ENCODE results near the gene USP44.
A peak's percentile ranks its signal among the peaks of the same experiment; 100 is the strongest.

The USP44 gene

GRCh38 chr12:95548539-95549391 is 2.5 kb downstream of the USP44 start:
- Histone ChIP-seq H3K27ac (no peak overlapping the region), H3K4me3 (no peak overlapping the region), H3K4me1 (0 out of 2 replicates have a peak, but pooled peaks cover 5% of the 10 kb centered on the region), H4K20me1 (no peaks in the 10 kb centered on the region), H3K9ac (no peak overlapping the region), H3K36me3 (no peaks in the 10 kb centered on the region), H3K4me2 (no peak overlapping the region), H3K9me3 (peaks cover 27% of the 10 kb centered on the region), H3K27me3 (no peaks in the 10 kb centered on the region)
- TF ChIP-seq Cebpa-rat (IDR thresholded peaks at IDR 0.05): no peak

GRCh38 chr12:95548056-95548538 is 3.2 kb downstream of the USP44 start:
- Histone ChIP-seq H3K9me3 (peaks cover 27% of the 10 kb centered on the region), H4K20me1 (no peaks in the 10 kb centered on the region), H3K9ac (no peak overlapping the region), H3K4me1 (0 out of 2 replicates have a peak, but pooled peaks cover 2% of the 10 kb centered on the region), H3K27ac (no peak overlapping the region), H3K36me3 (no peaks in the 10 kb centered on the region), H3K4me2 (no peak overlapping the region), H3K4me3 (no peak overlapping the region), H3K27me3 (no peaks in the 10 kb centered on the region)
- no peak for TF ChIP-seq Cebpa-rat (IDR thresholded peaks at IDR 0.05)

GRCh38 chr12:95547522-95548055 is 3.7 kb downstream of the USP44 start:
- peaks cover 27% of the 10 kb centered on the region for H3K9me3 ChIP-seq
- H3K4me1 ChIP-seq: no peaks in the 10 kb centered on the region
- H3K4me3 ChIP-seq: no peak overlapping the region
- H3K36me3 ChIP-seq: no peaks in the 10 kb centered on the region
- H3K4me2 ChIP-seq: no peak overlapping the region
- no peak for TF ChIP-seq Cebpa-rat (IDR thresholded peaks at IDR 0.05)
- no peak overlapping the region for H3K27ac ChIP-seq
- H4K20me1 ChIP-seq: no peaks in the 10 kb centered on the region
- H3K9ac ChIP-seq: no peak overlapping the region
- H3K27me3 ChIP-seq: no peaks in the 10 kb centered on the region

- Histone ChIP-seq H3K9me3 (peaks cover 27% of the 10 kb centered on the region), H3K4me1 (no peaks in the 10 kb centered on the region), H3K27ac (no peak overlapping the region), H4K20me1 (no peaks in the 10 kb centered on the region), H3K9ac (no peak overlapping the region), H3K36me3 (no peaks in the 10 kb centered on the region), H3K4me3 (no peak overlapping the region), H3K27me3 (no peaks in the 10 kb centered on the region), H3K4me2 (no peak overlapping the region)
- no peak for TF ChIP-seq Cebpa-rat (IDR thresholded peaks at IDR 0.05)
Measured at GRCh38 chr12:95546491-95546813, 4.8 kb downstream of the USP44 start.

GRCh38 chr12:95545731-95546490 is 5.4 kb downstream of the USP44 start:
- no peaks in the 10 kb centered on the region for H3K27me3 ChIP-seq
- H4K20me1 ChIP-seq: no peaks in the 10 kb centered on the region
- TF ChIP-seq Cebpa-rat (IDR thresholded peaks at IDR 0.05): no peak
- no peaks in the 10 kb centered on the region for H3K36me3 ChIP-seq
- no peaks in the 10 kb centered on the region for H3K4me1 ChIP-seq
- no peak overlapping the region for H3K4me2 ChIP-seq
- no peak overlapping the region for H3K4me3 ChIP-seq
- H3K27ac ChIP-seq: no peak overlapping the region
- H3K9me3 ChIP-seq: peaks cover 27% of the 10 kb centered on the region
- no peak overlapping the region for H3K9ac ChIP-seq

- no peak for TF ChIP-seq Cebpa-rat (IDR thresholded peaks at IDR 0.05)
- no peaks in the 10 kb centered on the region for H4K20me1 ChIP-seq
- no peak overlapping the region for H3K9ac ChIP-seq
- H3K27me3 ChIP-seq: no peaks in the 10 kb centered on the region
- no peak overlapping the region for H3K27ac ChIP-seq
- no peak overlapping the region for H3K4me2 ChIP-seq
- no peaks in the 10 kb centered on the region for H3K36me3 ChIP-seq
- peaks cover 27% of the 10 kb centered on the region for H3K9me3 ChIP-seq
- no peak overlapping the region for H3K4me3 ChIP-seq
- no peaks in the 10 kb centered on the region for H3K4me1 ChIP-seq
Measured at GRCh38 chr12:95545303-95545702, 6.0 kb downstream of the USP44 start.

GRCh38 chr12:95544756-95545155 is 6.5 kb downstream of the USP44 start:
- TF ChIP-seq Cebpa-rat (IDR thresholded peaks at IDR 0.05): no peak
- H3K4me1 ChIP-seq: no peaks in the 10 kb centered on the region

GRCh38 chr12:95543305-95543704 is 8.0 kb downstream of the USP44 start:
- Histone ChIP-seq H3K36me3 (no peaks in the 10 kb centered on the region), H4K20me1 (no peaks in the 10 kb centered on the region), H3K9ac (no peak overlapping the region), H3K9me3 (peaks cover 10% of the 10 kb centered on the region), H3K4me3 (no peak overlapping the region), H3K4me1 (peaks cover 10% of the 10 kb centered on the region), H3K27ac (no peak overlapping the region), H3K4me2 (no peak overlapping the region), H3K27me3 (no peaks in the 10 kb centered on the region)
- TF ChIP-seq Cebpa-rat (IDR thresholded peaks at IDR 0.05): no peak

More at GRCh38 chr12:95544756-95545155, 6.5 kb downstream of the USP44 start:
- no peak overlapping the region for H3K9ac ChIP-seq
- H3K27me3 ChIP-seq: no peaks in the 10 kb centered on the region
- no peaks in the 10 kb centered on the region for H3K36me3 ChIP-seq
- no peak overlapping the region for H3K4me3 ChIP-seq
- H3K27ac ChIP-seq: no peak overlapping the region
- no peak overlapping the region for H3K4me2 ChIP-seq
- no peaks in the 10 kb centered on the region for H4K20me1 ChIP-seq
- H3K9me3 ChIP-seq: peaks cover 25% of the 10 kb centered on the region

DNA sequence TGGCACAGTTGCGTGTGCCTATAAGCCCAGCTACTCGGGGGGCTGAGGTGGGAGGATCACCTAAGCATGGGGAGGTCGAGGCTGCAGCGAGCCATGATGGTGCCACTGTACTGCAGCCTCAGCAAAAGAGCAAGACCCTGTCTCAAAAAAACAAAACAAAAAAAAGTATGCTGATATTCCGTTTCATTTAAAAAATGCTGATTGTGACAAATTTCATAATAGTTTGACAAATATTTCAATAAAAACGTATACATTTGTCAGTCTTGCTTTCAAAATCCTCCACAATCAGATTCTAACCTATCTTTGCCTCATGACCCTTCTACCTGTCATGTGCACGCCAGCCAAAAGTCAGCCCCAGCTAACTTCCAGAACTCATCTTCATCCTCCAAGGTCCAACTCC is 9.8 kb downstream of the USP44 start:
- no peak for TF ChIP-seq Cebpa-rat (IDR thresholded peaks at IDR 0.05)
- peaks cover 16% of the 10 kb centered on the region for H3K4me1 ChIP-seq
- no peaks in the 10 kb centered on the region for H3K27me3 ChIP-seq
- H3K36me3 ChIP-seq: no peaks in the 10 kb centered on the region
- H3K9me3 ChIP-seq: no peaks in the 10 kb centered on the region
- no peak overlapping the region for H3K27ac ChIP-seq
- H4K20me1 ChIP-seq: no peaks in the 10 kb centered on the region
- H3K4me3 ChIP-seq: no peak overlapping the region
- H3K9ac ChIP-seq: no peak overlapping the region
- no peak overlapping the region for H3K4me2 ChIP-seq

DNA sequence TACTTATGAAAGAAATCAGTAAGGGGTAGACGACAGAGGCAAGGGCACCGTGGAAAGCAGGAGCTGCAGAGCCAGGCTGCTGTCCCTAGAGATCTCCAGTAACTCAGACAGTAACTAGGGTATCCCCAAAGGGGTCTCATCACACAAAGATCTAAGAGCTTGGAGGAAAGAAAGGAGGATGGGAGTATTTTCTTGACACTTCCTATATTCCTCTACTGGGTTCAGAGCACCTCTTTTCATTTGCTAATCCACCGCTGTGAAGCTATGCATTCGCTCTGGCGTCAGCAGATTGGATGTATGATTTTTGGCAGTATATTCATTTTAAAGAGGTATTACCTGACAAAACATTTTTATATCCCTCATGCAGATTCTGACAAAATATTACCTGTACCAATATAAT is 12.6 kb downstream of the USP44 start:
- Histone ChIP-seq H3K4me2 (peak overlapping the region; percentile 47), H3K36me3 (no peaks in the 10 kb centered on the region), H3K27me3 (no peaks in the 10 kb centered on the region), H3K4me3 (no peak overlapping the region), H3K9ac (no peak overlapping the region), H3K9me3 (no peaks in the 10 kb centered on the region), H3K4me1 (peaks cover 16% of the 10 kb centered on the region), H4K20me1 (no peaks in the 10 kb centered on the region), H3K27ac (no peak overlapping the region)
- no peak for TF ChIP-seq Cebpa-rat (IDR thresholded peaks at IDR 0.05)
